ENCODE results near the gene SREBF2.

DNA sequence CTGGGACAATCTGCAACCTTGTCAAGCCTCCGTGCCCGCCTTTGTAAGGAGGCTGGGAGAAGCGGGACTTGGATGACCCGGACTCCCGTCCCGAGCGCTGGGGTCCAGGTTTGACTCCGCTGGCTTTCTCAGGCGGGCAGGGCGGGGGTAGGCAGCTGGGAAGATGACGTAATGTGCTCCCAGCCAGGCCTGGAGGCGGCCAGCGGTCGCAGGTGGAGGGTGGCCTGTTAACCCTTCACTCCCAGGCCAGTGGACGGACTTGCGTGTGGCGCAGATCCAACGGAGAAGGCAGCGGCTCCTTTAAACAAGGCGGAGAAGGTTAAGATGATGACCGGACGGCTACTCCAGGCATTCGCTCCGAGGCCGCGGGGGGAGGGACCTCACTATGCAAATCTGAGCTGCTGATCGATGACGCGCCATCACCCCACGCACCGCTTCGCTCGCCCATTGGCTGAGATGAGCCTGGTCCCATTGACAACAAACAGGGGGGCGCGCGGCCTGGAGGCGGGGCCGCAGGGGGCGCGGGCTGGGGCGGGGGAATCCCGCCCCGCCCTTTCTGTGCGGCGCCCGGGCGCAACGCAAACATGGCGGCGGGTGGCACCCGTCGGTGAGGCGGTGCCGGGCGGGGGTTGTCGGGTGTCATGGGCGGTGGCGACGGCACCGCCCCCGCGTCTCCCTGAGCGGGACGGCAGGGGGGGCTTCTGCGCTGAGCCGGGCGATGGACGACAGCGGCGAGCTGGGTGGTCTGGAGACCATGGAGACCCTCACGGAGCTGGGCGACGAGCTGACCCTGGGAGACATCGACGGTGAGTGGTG lies at the start of gene SREBF2:
- TF ChIP-seq SIN3A (IDR thresholded peaks at IDR 0.05; ENCODE audit: borderline replicate concordance, insufficient read depth, low read length) (0 out of 2 replicates have a peak, but pooled peaks have one; percentile 69), REST (IDR thresholded peaks at IDR 0.05; ENCODE audit: insufficient read depth in 1 of 2, low read depth in 2 of 2, low read length in 2 of 2) (peak in 1 of 2 experiments; percentile 53; a peak in 1 of 4 replicates), TAF1 (IDR thresholded peaks at IDR 0.05; ENCODE audit: borderline replicate concordance, insufficient read depth, low read length) (no peak), POLR2AphosphoS5 (IDR thresholded peaks at IDR 0.05; ENCODE audit: low read depth, low read length) (peak; percentile 39; the same call in 1 of the 2 replicates)

Measured in PFSK-1 (cell line).